Left renal pelvis (tissue), 4 donors: ENCODE data around the gene RNASE4. TPM values are rescaled to one million over a fixed set of nuclear protein-coding genes. Genes with fewer than 3 reads are reported as not detected.
"Not testable (repeated sequence)": the region's sequence is repeated elsewhere in the genome, so short reads cannot be mapped to it uniquely, and the experiment has no call there.

ENCODE experiments used
- DNase-seq, 4 donors: peaks; one replicate each; pipeline ENCODE4 v3.0.0-alpha.2; 2013; ENCODE audit warnings: low read depth in 4 of 4, low spot score in 3 of 4
- polyA plus RNA-seq, 4 donors: library from polyadenylated mRNA; unstranded; fragments of 120-200 nt; gene quantifications; one replicate each; pipeline ENCODE4 v1.2.1, GENCODE V29; 2013; ENCODE audit not compliant: insufficient read length in 4 of 4

Gene RNASE4
- polyA plus RNA-seq, 4 donors = 2.2 to 17.5 (median 3.6) TPM

DNA sequence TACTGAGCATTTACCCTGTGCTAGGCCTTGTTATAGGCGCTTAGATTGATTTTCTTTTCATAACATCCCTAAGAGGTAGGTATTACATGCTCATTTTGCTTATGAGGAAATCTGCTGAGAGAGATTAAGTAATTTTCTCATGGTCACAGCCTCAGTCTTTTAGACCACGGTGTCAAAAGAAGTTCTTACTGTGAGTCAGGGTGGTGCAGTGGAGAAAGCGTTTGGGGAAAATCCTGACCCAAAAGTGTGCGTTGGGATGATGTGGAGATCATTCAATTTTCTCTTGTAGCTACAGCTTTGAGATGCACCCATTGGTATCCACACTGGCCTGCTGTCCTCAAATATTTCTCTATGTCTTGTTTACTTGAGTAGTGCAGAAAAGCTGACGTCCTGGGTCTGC, 12.4 kb downstream of the RNASE4 start:
- DNase-seq = no peak

DNA sequence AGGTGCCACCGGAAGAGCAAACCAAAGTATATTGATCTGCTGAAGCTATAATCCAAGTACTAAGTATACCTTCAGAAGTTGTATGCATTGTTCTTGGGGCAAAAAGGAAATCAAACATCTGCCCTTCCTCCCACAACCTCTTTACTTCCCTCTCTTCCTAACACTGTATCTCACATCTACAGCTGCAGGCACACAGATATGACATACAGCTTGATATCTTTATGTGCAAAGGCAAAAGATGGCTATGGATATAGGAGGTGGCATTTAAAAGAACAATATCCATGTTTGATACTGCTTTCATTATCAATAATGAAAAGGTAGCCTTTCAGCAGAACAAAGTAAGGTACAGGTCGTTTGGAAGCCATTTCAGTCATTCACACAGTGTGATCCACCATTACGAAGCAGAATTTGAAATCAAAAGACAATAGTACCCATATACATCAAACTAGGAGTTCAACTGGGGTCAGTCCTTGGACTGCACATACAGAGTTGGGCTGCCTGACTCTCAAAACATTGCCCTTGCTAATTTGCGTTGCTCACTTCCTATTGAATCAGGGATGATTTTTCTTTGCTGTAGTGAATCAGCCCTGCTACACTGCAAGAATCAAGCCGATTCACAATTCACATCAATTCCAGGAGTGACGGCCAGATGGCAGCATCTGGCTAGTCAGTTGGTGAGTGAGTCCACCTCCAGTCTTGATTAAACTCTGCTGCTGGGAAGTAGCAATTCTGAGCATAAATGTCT, 13.1 kb downstream of the RNASE4 start:
- DNase-seq = peak in 3 of 4 donors; percentile 45 to 53 (median 48)

GRCh38 chr14:20698018-20698329, 13.6 kb downstream of the RNASE4 start:
- DNase-seq = no peak

- no peak for DNase-seq
Observed at GRCh38 chr14:20698934-20699333, 14.6 kb downstream of the RNASE4 start.

GRCh38 chr14:20699931-20700330, 15.6 kb downstream of the RNASE4 start:
- DNase-seq = no peak

- not testable (repeated sequence) for DNase-seq
Observed at GRCh38 chr14:20700965-20701364, 16.6 kb downstream of the RNASE4 start.

- no peak for DNase-seq
Observed at GRCh38 chr14:20706657-20707355, 22.4 kb downstream of the RNASE4 start.

GRCh38 chr14:20707622-20708021, 23.3 kb downstream of the RNASE4 start:
- DNase-seq = no peak

DNA sequence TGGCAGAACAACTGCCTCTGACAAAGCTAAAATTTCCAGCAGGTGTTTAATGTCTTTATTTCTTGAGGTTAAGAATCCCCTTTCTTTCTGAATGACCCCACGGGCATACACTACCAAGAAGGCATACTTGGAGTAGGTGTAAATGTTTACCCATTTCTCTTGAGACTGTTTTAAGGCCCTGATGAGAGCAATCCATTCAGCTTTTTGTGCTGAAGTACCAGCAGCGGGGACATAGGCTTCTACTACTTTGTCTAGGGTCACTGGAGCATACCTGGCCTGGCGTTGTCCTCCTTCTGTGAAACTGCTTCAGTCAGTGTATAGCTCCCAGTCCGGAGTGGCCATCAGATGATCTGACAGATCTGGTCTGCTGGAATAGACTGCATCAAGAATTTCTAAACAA, 26.9 kb downstream of the RNASE4 start:
- DNase-seq = no peak

GRCh38 chr14:20711685-20712084, 27.3 kb downstream of the RNASE4 start:
- no peak for DNase-seq

GRCh38 chr14:20712904-20713303, 28.5 kb downstream of the RNASE4 start:
- no peak for DNase-seq

DNA sequence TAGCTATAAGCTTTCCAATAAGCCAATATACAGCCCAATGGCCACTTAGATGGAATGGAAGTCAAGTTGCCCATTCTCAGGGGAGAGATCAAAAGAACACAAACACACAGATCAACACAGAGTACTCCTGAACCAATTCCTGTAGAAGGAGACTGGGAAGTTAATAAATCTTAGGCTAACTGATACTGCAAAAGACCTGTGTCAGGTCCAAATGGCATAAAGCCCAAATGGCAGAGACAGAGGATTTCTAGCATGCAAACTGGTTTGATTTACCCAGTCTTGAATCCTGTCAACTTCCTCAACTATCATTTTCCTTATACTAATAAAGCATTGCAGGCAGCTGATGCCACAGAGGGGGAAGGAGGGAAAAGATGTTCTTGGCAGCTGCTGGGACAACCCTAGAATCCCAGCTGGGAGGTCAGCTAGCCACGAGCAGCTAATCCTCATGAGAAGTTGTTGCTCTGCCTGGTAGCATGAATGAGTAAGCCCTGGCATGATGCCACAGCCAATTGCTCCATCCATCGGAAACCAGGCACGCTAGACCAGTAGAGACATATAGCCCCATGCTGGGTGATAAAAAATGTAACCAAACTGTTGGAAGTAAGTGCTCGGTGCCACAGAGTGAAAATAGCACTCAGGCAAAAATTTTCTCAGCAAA, 30.4 kb downstream of the RNASE4 start:
- DNase-seq = no peak

DNA sequence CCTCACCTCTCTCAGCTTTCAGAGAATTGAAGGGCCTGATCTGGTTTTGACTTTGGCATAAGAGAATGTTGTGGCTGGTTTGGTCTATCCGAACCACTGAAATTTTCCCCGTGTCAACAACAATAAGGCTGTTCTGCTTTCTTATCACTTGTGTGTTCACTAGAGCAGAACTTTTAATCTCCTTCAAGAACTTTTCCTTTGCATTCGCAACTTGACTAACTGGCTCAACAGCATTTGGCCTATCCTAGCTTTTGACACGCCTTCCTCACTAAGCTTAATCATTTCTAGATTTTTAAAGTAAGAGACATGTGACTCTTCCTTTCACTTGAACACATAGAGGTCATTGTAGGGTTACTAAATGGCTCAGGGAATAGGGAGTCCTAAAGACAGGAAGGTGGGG, 35.4 kb downstream of the RNASE4 start:
- peak; percentile 31 to 60 (median 40) for DNase-seq

DNA sequence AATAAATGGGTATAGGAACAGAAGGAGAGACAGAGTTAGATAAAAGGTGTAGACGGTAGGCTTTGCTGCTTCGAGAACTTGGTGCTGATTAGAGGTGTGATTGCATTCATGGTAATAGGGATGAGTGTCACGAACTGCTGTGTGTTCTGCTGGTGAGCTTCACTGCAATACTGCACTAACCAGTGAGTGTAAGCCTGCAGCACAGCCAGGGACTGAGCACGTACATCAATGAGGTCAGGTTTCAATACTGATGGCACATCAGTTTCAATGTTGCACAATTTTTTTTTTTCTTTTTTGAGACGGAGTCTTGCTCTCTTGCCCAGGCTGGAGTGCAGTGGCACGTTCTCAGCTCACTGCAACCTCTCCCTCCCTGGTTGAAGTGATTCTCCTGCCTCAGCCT, 36.4 kb downstream of the RNASE4 start:
- DNase-seq = no peak

GRCh38 chr14:20722016-20722415, 37.7 kb downstream of the RNASE4 start:
- no peak for DNase-seq

DNA sequence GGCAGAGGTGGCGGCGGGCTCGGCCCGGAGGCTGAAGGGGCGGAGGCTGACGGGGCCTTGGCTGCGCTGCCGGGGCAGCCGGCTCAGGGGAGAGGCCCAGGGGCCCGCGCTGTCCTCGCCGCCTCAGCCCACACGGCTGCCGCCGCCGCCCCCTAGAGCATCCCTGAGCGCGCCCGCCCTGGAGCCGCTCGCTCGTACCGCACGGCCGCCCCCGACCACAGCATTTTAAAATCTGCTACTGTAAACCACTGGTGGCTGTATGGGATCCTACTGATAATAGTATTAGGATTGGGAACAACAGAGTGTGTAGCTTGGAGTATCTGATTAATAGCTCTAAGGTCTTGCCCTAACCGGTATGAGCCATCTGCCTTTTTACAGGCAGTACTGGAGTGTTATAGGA, 39.1 kb downstream of the RNASE4 start:
- no peak for DNase-seq

DNA sequence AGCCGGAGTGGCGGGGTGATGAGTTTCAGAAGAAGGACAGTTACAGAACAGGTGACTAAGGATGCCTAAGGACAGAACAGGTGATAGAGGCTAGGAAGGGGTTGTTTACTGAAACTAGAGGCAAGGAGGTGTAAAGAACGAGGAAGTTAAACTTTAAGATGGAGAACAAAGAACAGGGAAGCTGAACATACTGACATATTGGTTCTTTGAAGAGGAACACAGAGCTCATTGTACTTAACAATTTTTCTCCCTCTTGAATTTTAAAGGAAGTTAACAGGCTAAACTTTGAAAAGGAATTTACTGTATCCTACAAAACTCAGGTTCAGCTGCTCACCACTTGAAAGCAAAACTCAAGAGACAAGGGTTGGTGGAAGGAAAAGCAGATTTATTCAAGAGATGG, 41.8 kb downstream of the RNASE4 start:
- not testable (repeated sequence) for DNase-seq

DNA sequence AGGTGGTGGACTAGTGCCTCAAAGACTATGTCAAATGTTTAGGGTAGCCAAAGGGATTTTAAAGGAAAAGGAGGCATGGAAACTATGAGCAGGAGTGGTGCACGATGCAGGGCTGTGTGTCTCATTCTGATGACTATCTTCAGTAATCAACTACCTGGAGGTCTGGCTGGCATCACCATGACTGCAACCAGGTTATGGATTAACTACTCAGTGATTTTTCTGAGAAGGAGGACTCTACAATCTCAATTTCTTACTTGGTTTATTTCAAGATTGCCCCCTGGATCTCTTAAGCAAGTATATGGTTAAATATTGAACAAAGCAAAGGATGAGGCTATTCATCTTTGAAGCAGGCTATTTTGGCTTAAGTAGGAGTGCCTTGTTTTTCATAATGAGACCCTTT, 42.2 kb downstream of the RNASE4 start:
- no peak for DNase-seq

GRCh38 chr14:20730891-20731290, 46.5 kb downstream of the RNASE4 start:
- no peak for DNase-seq

- no peak for DNase-seq
Observed at GRCh38 chr14:20732477-20732876, 48.1 kb downstream of the RNASE4 start.

- DNase-seq = no peak
Observed at GRCh38 chr14:20732979-20733635, 48.7 kb downstream of the RNASE4 start.
